ENCODE data around the gene SYNRG.

SYNRG gene

DNA sequence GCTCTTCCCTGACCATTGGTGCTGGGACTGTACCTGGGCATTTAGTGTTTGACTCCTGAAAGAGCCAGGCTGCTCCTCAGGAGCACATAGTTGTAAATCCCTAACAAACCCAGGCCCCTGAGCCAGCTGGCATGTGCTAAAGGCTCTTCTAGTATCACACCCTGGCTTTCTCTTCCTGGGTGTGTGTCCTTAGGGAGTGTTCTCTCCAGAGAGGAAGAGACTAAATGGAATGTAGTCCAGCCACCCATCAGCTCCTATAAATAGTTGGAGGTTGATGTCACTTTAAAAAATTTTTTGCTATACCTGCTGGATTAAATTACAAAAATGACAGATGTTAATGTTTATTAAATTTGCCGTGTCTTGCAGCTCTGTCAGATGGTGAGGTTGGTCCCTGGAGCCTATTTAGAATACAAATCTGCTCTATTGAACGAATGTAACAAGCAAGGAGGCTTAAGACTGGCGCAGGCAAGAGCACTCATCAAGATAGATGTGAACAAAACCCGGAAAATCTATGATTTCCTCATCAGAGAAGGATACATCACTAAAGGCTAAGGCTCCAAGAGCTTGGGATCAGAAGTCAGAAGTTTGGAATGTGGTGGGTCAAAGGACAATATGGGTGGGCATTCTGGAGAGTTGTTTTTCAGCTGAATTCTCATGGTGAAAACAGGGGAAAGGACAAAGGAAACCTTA lies 132.6 kb downstream of the SYNRG start:
- DNase-seq (ENCODE audit: low read depth), result no peak

- no peak for DNase-seq (ENCODE audit: low read depth)
These were observed 133.3 kb downstream of the SYNRG start for GRCh38 chr17:37475731-37476420.

DNA sequence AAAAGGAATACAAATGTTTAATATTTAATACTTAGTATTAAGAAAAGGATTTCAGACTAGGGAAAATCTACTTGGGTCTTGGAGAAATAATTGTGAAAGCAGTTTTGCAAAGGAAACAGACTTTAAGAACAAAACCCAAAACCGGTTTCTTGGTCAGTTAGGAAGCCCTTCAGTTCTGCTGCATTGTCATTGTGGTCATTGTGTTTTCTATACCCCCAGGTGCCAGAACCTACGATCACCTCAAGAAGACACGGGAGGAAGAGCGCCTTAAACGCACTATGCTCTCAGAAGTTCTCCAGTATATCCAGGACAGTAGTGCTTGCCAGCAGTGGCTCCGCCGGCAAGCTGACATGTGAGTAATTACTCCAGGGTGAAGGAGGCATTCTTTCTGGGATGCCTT lies 139.0 kb downstream of the SYNRG start:
- no peak for DNase-seq (ENCODE audit: low read depth)

- DNase-seq (ENCODE audit: low read depth), result no peak
These were observed 142.7 kb downstream of the SYNRG start for GRCh38 chr17:37466471-37466870.

GRCh38 chr17:37465069-37465616 lies 144.1 kb downstream of the SYNRG start:
- DNase-seq (ENCODE audit: low read depth), result no peak

Measured in stimulated activated CD8-positive, alpha-beta memory T cell treated with anti-CD3 and anti-CD28 coated beads, Interleukin-15, amount 100 ng/mL, for 1 hour (primary cell).